Sigmoid colon (tissue), 7 donors: Measurements from ENCODE around the gene LAG3. TPM values are rescaled to one million over a fixed set of nuclear protein-coding genes. Genes with fewer than 3 reads are reported as not detected.

Experiments used
- DNase-seq: peaks from one replicate; pipeline ENCODE4 v3.0.0-alpha.2; 2019
- H3K27ac ChIP-seq, 4 donors: fragments of 200-600 bp; sonication (generic); one replicate each; pipeline ENCODE4 v1.5.1; 2016 to 2019; ENCODE audit warnings: mild to moderate bottlenecking in 1 of 4
- H3K27me3 ChIP-seq, 3 donors: fragments of 200-600 bp; sonication (generic); one replicate each; pipeline ENCODE4 v1.5.1; 2019; ENCODE audit warnings: mild to moderate bottlenecking in 1 of 3
- H3K36me3 ChIP-seq, 4 donors: fragments of 200-600 bp; sonication (generic); one replicate each; pipeline ENCODE4 v1.5.1; 2016 to 2019
- H3K4me1 ChIP-seq, 4 donors: fragments of 200-600 bp; sonication (generic); one replicate each; pipeline ENCODE4 v1.5.1; 2017 to 2019
- H3K4me3 ChIP-seq, 4 donors: fragments of 200-600 bp; sonication (generic); one replicate each; pipeline ENCODE4 v1.5.1; 2017 to 2019; ENCODE audit warnings: mild to moderate bottlenecking in 2 of 4, moderate library complexity in 1 of 4
- H3K9me3 ChIP-seq, 4 donors: fragments of 200-600 bp in 3 of 4; sonication (generic) in 3 of 4; one replicate each; pipeline versions ENCODE4 v1.5.1 to v1.6.1; 2013 to 2019
- CTCF ChIP-seq, 4 experiments: fragments of 450-650 bp in 3 of 4; fragments of 200-600 bp in 1 of 4; IDR thresholded peaks; one replicate each; pipeline ENCODE4 v1.5.1; 2016 to 2019; ENCODE audit warnings: antibody characterized with exemption in 4 of 4, mild to moderate bottlenecking in 3 of 4, moderate library complexity in 2 of 4
- EP300 ChIP-seq, 4 donors: sonication (generic); formaldehyde crosslinking; IDR thresholded peaks; one replicate each; pipeline ENCODE4 v1.6.1; 2017; ENCODE audit warnings: antibody characterized with exemption in 4 of 4
- POLR2A ChIP-seq, 2 donors: fragments of 450-650 bp; IDR thresholded peaks; one replicate each; pipeline ENCODE4 v1.6.1; 2016; ENCODE audit warnings: antibody characterized with exemption in 2 of 2, mild to moderate bottlenecking in 2 of 2, moderate library complexity in 2 of 2
- POLR2AphosphoS5 ChIP-seq, 4 donors: sonication (generic); formaldehyde crosslinking; IDR thresholded peaks; one replicate each; pipeline ENCODE4 v1.6.1; 2017; ENCODE audit warnings: antibody characterized with exemption in 4 of 4
- WGBS, 2 donors: extraction: QIAGEN DNeasy Blood & Tissue Kit; methylation state at CpG; one replicate each; pipeline ENCODE4 v1.1.7; 2013; 5-methylcytosine and 5-hydroxymethylcytosine counted together
- intact Hi-C: fragments of 100-400 bp; cut with DNase I; formaldehyde crosslinking; loops from one replicate; pipeline ENCODE4 v1.15.1; 2023
- polyA plus RNA-seq, 3 donors: library from polyadenylated mRNA; stranded (reverse); fragments of 200-250 nt; gene quantifications; one replicate each; pipeline ENCODE4 v1.2.3, GENCODE V29; 2013
- total RNA-seq, 4 donors: library from RNA; depleted of rRNA; stranded (reverse); fragments of >200 nt; gene quantifications; one replicate each; pipeline ENCODE4 v1.1.0, GENCODE V29; 2016
- donor health status: healthy with polysubstance abuse.
- donor health status: Bipolar disorder and iron deficiency.
- donor health status: healthy.

Gene LAG3
- total and polyA plus RNA-seq, 7 donors = 0.60 to 6.9 (median 2.7) TPM

GRCh38 chr12:6772726-6773589, 638 bp downstream of the LAG3 start:
- Histone ChIP-seq H3K9me3 (no peaks in the 10 kb centered on the region), H3K36me3 (peaks cover 0 to 23% (median 6%) of the 10 kb centered on the region in 4 donors), H3K4me1 (peaks cover 0 to 73% (median 69%) of the 10 kb centered on the region in 4 donors), H3K27me3 (no peaks in the 10 kb centered on the region), H3K4me3 (peak overlapping the region in 3 of 4 donors; percentile 36 to 45 (median 39)), H3K27ac (peak overlapping the region; percentile 93 to 99 (median 96))
- 75 to 76% methylated on average over 21 of the region's 21 CpGs for WGBS, 2 donors
- no peak for DNase-seq
- no peak for TF ChIP-seq EP300 (IDR thresholded peaks at IDR 0.05)
- no peak for TF ChIP-seq POLR2AphosphoS5 (IDR thresholded peaks at IDR 0.05)
- no peak for TF ChIP-seq CTCF (IDR thresholded peaks at IDR 0.05)
- intact Hi-C loops = no loop called here

GRCh38 chr12:6773590-6774351, 1.5 kb downstream of the LAG3 start:
- peaks cover 0 to 72% (median 68%) of the 10 kb centered on the region in 4 donors for H3K4me1 ChIP-seq
- 14 to 18% methylated on average over 60 of the region's 60 CpGs for WGBS, 2 donors
- intact Hi-C loops = no loop called here
- H3K4me3 ChIP-seq = peak overlapping the region; percentile 5 to 45 (median 38)
- peaks cover 0 to 23% (median 6%) of the 10 kb centered on the region in 4 donors for H3K36me3 ChIP-seq
- peak overlapping the region in 3 of 4 donors; percentile 7 to 99 (median 93) for H3K27ac ChIP-seq
- no peak for DNase-seq
- H3K27me3 ChIP-seq = no peaks in the 10 kb centered on the region
- no peaks in the 10 kb centered on the region for H3K9me3 ChIP-seq
- TF ChIP-seq POLR2A (IDR thresholded peaks at IDR 0.05) (no peak), POLR2AphosphoS5 (IDR thresholded peaks at IDR 0.05) (no peak), CTCF (IDR thresholded peaks at IDR 0.05) (no peak), EP300 (IDR thresholded peaks at IDR 0.05) (no peak)

- Histone ChIP-seq H3K36me3 (peaks cover 0 to 20% (median 6%) of the 10 kb centered on the region in 4 donors), H3K9me3 (no peaks in the 10 kb centered on the region), H3K4me1 (peaks cover 0 to 70% (median 65%) of the 10 kb centered on the region in 4 donors), H3K4me3 (no peak overlapping the region), H3K27ac (no peak overlapping the region), H3K27me3 (no peaks in the 10 kb centered on the region)
- TF ChIP-seq EP300 (IDR thresholded peaks at IDR 0.05) = no peak
- TF ChIP-seq CTCF (IDR thresholded peaks at IDR 0.05) = no peak
- TF ChIP-seq POLR2AphosphoS5 (IDR thresholded peaks at IDR 0.05) = no peak
- TF ChIP-seq POLR2A (IDR thresholded peaks at IDR 0.05) = no peak
- intact Hi-C loops = loop anchor here (5.0 kb wide), 1 partner anchor 87 kb away; the partner anchor contains the start of gene ZNF384
- 75 to 88% methylated on average over 15 of the region's 15 CpGs for WGBS, 2 donors
- no peak for DNase-seq
Observed at GRCh38 chr12:6774499-6775062, 2.3 kb downstream of the LAG3 start.

GRCh38 chr12:6775185-6776174, 3.2 kb downstream of the LAG3 start:
- peaks cover 0 to 61% (median 56%) of the 10 kb centered on the region in 4 donors for H3K4me1 ChIP-seq
- intact Hi-C loops = loop anchor here (5.0 kb wide), 1 partner anchor 88 kb away; the partner anchor contains the start of gene ZNF384
- no peak overlapping the region for H3K27ac ChIP-seq
- no peaks in the 10 kb centered on the region for H3K27me3 ChIP-seq
- WGBS, 2 donors = 38 to 69% methylated on average over 16 of the region's 16 CpGs
- no peak overlapping the region for H3K4me3 ChIP-seq
- no peak for TF ChIP-seq POLR2AphosphoS5 (IDR thresholded peaks at IDR 0.05)
- TF ChIP-seq CTCF (IDR thresholded peaks at IDR 0.05) = no peak
- no peak for TF ChIP-seq EP300 (IDR thresholded peaks at IDR 0.05)
- TF ChIP-seq POLR2A (IDR thresholded peaks at IDR 0.05) = no peak
- H3K9me3 ChIP-seq = no peaks in the 10 kb centered on the region
- DNase-seq = no peak
- peaks cover 0 to 11% (median under 1%) of the 10 kb centered on the region in 4 donors for H3K36me3 ChIP-seq
